Right lobe of liver (tissue), 4 donors: ENCODE measurements around the gene C3orf52.
"Not testable (repeated sequence)": the region's sequence is repeated elsewhere in the genome, so short reads cannot be mapped to it uniquely, and the experiment has no call there.

ENCODE experiments used
- POLR2A ChIP-seq: fragments of 450-650 bp; IDR thresholded peaks from one replicate; pipeline ENCODE4 v1.6.1; 2017; ENCODE audit warnings: antibody characterized with exemption, mild to moderate bottlenecking
- TF ChIP-seq, protein P1 (sequence below), 4 donors: fragments of 200-600 bp in 3 of 4; fragments of 450-650 bp in 1 of 4; IDR thresholded peaks; one replicate each; pipeline versions ENCODE4 v1.5.1 to v1.8.0; 2016 to 2022; ENCODE audit warnings: antibody characterized with exemption in 4 of 4, mild to moderate bottlenecking in 2 of 4
- donor health status: DM: no; HTN: no; CAD: no.
- donor health status: DM: no; HTN: no; CAD: no.
- donor health status: DM: no; HTN: yes; CAD: no.

DNA sequence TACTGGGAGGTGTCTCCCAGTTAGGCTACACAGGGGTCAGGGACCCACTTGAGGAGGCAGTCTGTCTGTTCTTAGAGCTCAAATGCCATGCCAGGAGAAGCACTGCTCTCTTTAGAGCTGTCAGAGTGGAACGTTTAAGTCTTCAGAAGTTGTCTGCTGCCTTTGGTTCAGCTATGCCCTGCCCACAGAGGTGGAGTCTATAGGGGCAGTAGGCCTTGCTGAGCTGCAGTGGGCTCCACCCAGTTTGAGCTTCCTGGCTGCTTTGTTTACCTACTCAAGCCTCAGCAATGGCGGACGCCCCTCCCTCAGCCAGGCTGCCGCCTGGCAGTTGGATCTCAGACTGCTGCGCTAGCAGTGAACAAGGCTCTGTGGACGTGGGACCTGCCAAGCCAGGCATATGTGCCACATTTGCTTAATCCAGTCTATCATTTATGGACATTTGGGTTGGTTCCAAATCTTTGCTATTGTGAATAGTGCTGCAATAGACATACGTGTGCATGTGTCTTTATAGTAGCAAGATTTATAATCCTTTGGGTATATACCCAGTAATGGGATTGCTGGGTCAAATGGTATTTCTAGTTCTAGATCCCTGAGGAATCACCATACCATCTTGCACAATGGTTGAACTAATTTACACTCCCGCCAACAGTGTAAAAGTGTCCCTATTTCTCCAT, 13.7 kb upstream of the C3orf52 start:
- TF ChIP-seq POLR2A: not testable (repeated sequence)
- TF ChIP-seq, protein P1, sequence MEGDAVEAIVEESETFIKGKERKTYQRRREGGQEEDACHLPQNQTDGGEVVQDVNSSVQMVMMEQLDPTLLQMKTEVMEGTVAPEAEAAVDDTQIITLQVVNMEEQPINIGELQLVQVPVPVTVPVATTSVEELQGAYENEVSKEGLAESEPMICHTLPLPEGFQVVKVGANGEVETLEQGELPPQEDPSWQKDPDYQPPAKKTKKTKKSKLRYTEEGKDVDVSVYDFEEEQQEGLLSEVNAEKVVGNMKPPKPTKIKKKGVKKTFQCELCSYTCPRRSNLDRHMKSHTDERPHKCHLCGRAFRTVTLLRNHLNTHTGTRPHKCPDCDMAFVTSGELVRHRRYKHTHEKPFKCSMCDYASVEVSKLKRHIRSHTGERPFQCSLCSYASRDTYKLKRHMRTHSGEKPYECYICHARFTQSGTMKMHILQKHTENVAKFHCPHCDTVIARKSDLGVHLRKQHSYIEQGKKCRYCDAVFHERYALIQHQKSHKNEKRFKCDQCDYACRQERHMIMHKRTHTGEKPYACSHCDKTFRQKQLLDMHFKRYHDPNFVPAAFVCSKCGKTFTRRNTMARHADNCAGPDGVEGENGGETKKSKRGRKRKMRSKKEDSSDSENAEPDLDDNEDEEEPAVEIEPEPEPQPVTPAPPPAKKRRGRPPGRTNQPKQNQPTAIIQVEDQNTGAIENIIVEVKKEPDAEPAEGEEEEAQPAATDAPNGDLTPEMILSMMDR (IDR thresholded peaks at IDR 0.05): not testable (repeated sequence)
